Fibroblast of the aortic adventitia (primary cell): ENCODE measurements around the gene WDR33. TPM values are rescaled to one million over a fixed set of nuclear protein-coding genes. Genes with fewer than 3 reads are reported as not detected.

Experiments used
- DNase-seq: peaks from one replicate; pipeline ENCODE4 v3.0.0-alpha.2; 2010; ENCODE audit warnings: low read depth
- H3K4me3 ChIP-seq: 2 replicates; pipeline ENCODE4 v1.5.1; 2011; ENCODE audit warnings: low read depth, mild to moderate bottlenecking, control low read depth, low read length, moderate library complexity
- total RNA-seq: library from RNA; depleted of rRNA; stranded (reverse); fragments of >200 nt; gene quantifications from 2 replicates; pipeline ENCODE4 v1.2.3, GENCODE V29; 2012; ENCODE audit warnings: low replicate concordance
- TF ChIP-seq, protein P1 (sequence below): IDR thresholded peaks from 2 replicates; pipeline ENCODE4 v1.5.1; 2011; ENCODE audit warnings: mild to moderate bottlenecking, low read length, control low read depth, inconsistent platforms; ENCODE audit not compliant: insufficient read depth

Gene WDR33
- total RNA-seq, 1 donor: 34.4 TPM

DNA sequence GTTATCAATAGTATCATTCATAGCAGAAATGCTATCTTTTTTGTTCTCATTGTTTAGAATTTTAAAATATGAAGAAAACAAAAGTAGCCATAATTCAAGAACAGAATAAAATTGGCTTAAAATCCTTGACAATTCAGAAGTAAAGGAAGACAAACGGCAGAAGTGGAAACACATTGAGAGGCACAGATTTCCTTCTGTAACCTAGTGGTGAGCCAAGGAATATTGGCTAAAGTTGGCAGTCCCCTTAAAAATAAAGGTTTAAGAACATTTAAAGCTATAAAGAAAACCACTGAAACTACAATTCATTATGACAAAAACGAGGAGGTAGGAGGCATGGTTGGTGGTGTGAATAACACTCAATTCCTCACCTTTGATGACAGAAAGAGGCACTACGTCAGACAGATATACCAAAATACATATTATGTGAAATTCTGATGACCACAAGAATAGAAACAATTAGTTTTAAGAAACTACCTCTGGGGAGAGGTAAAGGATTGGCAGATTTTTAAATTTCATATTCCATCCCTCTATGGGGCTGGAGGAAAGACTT is 67.4 kb downstream of the WDR33 start:
- no peak for DNase-seq
- H3K4me3 ChIP-seq: no peak overlapping the region
- TF ChIP-seq, protein P1, sequence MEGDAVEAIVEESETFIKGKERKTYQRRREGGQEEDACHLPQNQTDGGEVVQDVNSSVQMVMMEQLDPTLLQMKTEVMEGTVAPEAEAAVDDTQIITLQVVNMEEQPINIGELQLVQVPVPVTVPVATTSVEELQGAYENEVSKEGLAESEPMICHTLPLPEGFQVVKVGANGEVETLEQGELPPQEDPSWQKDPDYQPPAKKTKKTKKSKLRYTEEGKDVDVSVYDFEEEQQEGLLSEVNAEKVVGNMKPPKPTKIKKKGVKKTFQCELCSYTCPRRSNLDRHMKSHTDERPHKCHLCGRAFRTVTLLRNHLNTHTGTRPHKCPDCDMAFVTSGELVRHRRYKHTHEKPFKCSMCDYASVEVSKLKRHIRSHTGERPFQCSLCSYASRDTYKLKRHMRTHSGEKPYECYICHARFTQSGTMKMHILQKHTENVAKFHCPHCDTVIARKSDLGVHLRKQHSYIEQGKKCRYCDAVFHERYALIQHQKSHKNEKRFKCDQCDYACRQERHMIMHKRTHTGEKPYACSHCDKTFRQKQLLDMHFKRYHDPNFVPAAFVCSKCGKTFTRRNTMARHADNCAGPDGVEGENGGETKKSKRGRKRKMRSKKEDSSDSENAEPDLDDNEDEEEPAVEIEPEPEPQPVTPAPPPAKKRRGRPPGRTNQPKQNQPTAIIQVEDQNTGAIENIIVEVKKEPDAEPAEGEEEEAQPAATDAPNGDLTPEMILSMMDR: peak; percentile 15

DNA sequence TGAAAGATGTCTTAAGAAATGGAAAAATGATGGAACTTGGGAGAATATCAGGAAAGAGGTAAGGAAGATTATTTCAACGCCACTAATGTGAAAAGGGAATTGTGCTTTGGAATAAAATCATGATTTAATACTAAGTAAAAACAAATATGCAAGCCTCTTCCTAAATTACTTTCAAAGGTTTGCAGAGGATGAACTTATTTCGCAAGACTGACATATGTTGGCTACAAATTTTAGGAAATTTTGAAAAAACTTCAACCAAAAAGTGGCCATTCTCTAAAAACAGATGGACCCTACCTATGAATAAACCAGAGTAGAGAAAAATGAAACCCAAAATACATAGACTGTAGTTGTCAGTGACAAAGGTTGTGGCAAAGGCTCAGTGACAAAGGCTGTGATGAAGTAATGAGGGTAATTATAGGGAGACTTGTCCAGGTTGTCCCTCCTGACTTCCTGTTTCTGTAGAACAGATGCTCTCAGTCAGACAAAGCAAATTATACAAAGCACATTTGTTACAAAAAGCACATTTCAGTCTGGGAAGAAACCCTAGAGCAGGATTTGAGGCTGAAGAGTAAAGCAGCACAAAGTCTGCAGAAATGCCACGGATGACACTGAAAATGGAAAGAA is 70.2 kb downstream of the WDR33 start:
- TF ChIP-seq, protein P1: no peak
- no peak overlapping the region for H3K4me3 ChIP-seq
- DNase-seq: no peak

DNA sequence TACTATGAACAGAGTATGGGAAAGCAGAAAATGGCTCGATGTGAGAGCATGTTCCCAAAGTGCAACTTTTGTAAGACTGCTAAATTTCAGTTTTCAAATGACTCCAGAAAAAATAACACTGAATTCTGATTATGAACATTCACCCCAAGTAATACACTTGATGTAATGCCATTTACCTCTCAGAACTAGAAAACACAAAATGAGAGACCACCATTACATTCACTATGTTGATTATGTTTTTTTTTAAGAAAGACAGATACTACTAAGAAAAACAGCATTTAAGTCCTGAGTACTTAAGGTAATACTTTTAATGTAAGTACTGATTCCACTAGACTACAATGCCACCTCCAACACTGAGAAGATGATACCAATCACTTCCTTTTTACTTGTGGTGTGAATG is 71.2 kb downstream of the WDR33 start:
- DNase-seq: no peak
- H3K4me3 ChIP-seq: no peak overlapping the region
- TF ChIP-seq, protein P1: no peak

DNA sequence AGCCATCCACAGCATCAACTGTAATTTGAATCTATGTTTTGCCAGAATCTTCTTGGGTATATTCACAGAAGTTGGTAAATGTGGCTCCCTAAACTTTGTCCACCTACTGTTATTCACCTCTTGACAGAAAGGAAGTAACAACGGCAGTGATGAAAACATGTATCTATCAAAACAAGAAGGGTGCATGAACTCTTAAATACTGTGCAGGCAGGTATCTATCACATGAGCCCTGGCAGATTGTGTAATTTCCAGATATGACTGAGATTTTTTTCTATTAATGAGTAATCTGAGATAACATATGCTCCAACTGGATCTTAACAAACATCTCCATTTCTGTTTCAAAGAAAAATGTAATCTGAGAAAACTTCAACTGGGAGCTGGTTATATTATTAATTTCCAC is 73.1 kb downstream of the WDR33 start:
- DNase-seq: peak; percentile 16
- TF ChIP-seq, protein P1: no peak
- H3K4me3 ChIP-seq: no peak overlapping the region

DNA sequence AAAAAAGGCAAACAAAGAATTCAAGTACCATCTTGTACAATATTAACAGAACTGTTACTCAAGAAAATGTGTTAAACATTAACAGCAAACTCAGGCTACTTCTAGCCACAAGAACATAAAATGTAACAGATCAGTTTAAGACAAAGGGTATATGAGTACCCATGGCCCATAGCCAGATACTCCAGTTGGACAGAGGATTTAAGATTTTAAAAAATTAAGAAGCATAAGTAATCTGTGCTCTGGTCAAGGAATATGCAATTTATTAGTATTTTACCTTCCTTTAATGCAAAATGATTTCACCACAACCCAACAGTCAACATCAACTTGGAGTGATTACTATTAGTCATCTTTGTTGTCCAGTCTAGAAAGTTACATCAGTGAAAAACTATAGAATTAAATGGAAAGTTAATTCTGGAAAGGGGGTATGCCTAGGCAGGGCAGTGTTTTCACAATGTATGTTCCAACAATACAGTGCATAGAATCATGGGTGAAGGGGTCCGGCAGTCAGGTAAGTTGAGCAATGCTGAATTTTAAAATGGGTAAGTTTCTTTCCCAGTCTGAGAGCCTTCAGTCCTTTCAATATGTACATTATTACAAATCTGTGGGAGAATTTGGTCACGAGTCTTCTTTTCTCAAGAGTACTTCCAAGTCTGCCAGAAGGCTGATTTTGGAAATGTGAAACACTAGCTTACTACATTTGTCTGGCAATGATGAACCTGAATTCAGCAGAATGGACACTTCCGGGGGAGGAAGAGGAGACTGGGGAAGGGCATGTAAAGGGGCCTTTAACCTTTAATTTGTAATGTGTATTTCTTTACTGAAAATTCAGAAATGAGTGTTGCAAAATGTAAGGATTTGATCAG is 75.2 kb downstream of the WDR33 start:
- DNase-seq: peak; percentile 40
- no peak overlapping the region for H3K4me3 ChIP-seq
- TF ChIP-seq, protein P1: no peak

DNA sequence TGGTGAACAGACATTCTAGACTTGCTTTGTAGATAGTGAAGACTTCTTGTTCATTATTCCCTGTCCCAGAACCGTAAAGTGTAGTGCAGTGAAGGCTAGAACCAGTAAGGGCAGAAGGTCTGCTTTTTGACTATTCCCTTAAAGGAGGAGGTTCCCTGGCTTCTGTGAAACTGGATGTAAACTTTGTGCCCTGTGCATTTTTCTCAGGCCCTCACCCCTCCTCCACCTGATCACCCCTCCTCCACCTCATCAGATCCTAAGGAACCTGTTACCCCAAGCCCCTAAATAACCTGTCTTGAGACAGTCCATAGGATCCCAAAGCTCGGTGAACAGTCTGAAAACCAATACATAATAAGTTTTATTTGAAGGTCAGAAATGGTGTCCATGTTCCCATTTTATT is 75.9 kb downstream of the WDR33 start:
- H3K4me3 ChIP-seq: no peak overlapping the region
- TF ChIP-seq, protein P1: no peak

More for the DNA sequence above, 75.9 kb downstream of the WDR33 start:
- no peak for DNase-seq
